Ishikawa (cell line): ENCODE measurements around the gene TSTD1.
A peak's percentile ranks its signal among the peaks of the same experiment; 100 is the strongest.

Experiments
- CEBPB ChIP-seq: IDR thresholded peaks from 2 replicates; pipeline ENCODE4 v1.6.1; 2012
- CREB1 ChIP-seq: IDR thresholded peaks from 2 replicates; pipeline ENCODE4 v1.6.1; 2012; ENCODE audit warnings: low read depth
- EGR1 ChIP-seq: IDR thresholded peaks from 2 replicates; pipeline ENCODE4 v1.6.1; 2012
- EP300 ChIP-seq: IDR thresholded peaks from 2 replicates; pipeline ENCODE4 v1.6.1; 2012; ENCODE audit warnings: borderline replicate concordance
- FOXM1 ChIP-seq: IDR thresholded peaks from 2 replicates; pipeline ENCODE4 v1.6.1; 2012; ENCODE audit warnings: low read depth, borderline replicate concordance
- NFIC ChIP-seq: IDR thresholded peaks from 2 replicates; pipeline ENCODE4 v1.6.1; 2012
- TAF1 ChIP-seq: IDR thresholded peaks from 2 replicates; pipeline ENCODE4 v1.6.1; 2012; ENCODE audit warnings: low read depth, mild to moderate bottlenecking
- TCF12 ChIP-seq: IDR thresholded peaks from 2 replicates; pipeline ENCODE4 v1.6.1; 2012; ENCODE audit warnings: low read depth
- TEAD4 ChIP-seq: IDR thresholded peaks from 2 replicates; pipeline ENCODE4 v1.6.1; 2012
- YY1 ChIP-seq: IDR thresholded peaks from 2 replicates; pipeline ENCODE4 v1.6.1; 2012; ENCODE audit warnings: low read depth
- ZBTB7A ChIP-seq: IDR thresholded peaks from 2 replicates; pipeline ENCODE4 v1.6.1; 2012; ENCODE audit warnings: low read depth
- TF ChIP-seq, protein P1 (sequence below): IDR thresholded peaks from 2 replicates; pipeline ENCODE4 v1.6.1; 2012
- TF ChIP-seq, protein P2 (sequence below): IDR thresholded peaks from 2 replicates; pipeline ENCODE4 v1.6.1; 2012; ENCODE audit warnings: low read depth, mild to moderate bottlenecking
- TF ChIP-seq, protein P3 (sequence below): IDR thresholded peaks from 2 replicates; pipeline ENCODE4 v1.6.1; 2012

Gene TSTD1

DNA sequence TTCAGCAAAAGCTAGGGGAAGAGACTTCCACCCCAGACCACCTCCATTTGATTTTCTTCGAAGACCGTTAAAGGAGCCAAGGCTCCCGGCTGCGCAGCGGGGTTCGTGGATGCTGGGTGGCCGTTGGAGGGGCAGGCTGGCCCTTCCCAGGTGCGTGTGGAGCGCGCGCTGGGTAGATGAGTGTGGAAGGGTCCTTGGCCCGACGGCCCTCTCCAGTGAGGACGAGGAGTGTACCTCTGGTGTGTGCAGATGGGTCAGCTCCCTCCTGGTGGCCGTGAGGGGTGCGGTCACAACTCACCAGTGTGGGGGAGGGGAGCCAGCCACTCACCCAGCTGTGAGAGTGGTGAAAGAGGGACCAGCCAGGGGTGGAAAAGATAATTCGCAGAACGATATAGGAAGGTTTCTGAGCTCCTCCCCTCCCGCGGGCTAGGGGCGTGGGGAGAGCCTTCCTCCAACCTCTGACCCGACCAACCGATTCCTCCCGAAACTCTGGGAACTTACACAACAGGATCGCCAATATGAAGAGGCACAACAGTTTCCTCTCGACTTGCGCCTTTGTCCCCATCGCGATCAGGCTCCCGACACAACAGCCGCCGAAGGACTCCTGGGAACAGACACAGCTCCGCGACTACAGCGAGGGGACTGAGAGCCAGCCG lies 18.1 kb downstream of the TSTD1 start, which contains the start of gene F11R:
TSS of gene F11R (minus strand) at position 644 of the 656 bp plus-strand sequence. CDS start at position 565, 79 bp downstream.
- TF ChIP-seq YY1 (peak; percentile 6; the same call in 1 of the 2 replicates), TAF1 (peak; percentile 68), EP300 (no peak)

DNA sequence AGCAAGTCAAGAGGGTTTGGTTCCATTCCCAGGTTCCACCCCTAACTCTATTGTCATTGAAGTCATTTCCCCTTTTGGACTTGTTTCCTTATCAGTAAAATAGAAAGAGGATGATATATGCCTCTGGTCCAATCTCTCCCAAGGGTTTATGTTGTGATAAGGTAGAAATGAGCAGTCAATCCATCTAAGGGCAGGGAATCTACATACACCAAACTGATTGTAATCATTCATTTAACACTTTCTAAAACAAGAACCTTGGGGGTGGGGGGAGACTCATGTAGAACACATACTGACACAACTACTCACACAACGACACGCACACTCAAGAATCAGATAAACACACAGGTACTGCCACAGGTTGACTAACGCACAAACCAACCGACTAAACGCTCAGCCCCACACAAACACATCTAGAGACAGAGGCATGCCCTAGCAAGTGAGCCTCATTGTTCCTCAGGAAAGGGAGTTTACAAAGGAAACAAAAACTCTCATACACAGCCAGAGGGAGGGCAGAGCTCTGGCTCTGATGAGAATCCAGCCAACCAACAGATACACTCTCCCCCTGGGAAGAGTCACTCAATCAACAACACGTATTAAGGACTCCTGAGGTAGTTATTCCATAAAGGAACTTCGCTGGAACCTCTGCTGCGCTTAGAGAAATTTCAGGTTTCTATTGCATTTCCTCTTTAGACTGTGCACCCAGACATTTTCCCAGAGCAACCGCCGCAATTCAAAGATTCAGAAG lies 18.8 kb downstream of the TSTD1 start:
- TF ChIP-seq NFIC, result no peak
- TF ChIP-seq, protein P1, sequence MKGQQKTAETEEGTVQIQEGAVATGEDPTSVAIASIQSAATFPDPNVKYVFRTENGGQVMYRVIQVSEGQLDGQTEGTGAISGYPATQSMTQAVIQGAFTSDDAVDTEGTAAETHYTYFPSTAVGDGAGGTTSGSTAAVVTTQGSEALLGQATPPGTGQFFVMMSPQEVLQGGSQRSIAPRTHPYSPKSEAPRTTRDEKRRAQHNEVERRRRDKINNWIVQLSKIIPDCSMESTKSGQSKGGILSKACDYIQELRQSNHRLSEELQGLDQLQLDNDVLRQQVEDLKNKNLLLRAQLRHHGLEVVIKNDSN, result no peak
- TF ChIP-seq CREB1, result no peak
- TF ChIP-seq TCF12, result no peak
- TF ChIP-seq TAF1, result no peak

DNA sequence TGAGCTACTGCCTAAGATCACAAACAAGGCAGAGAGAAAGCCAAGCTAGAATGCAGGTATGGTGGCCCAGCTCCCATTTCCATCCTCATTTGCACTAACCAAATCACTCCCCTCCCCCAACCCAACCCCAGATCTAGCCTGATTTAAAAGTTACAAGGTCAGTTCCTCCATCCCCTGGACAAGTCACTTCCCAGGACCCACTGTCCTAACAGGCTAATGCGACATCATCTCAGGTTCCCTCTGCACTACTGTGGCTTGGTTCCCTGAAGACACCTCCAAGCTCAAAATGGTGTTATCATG lies 20.2 kb downstream of the TSTD1 start:
- no peak for TF ChIP-seq EP300
- TF ChIP-seq TEAD4, result no peak
- TF ChIP-seq CREB1, result no peak
- TF ChIP-seq, protein P1, result no peak
- TF ChIP-seq CEBPB, result no peak
- TF ChIP-seq YY1, result no peak
- TF ChIP-seq ZBTB7A, result no peak
- no peak for TF ChIP-seq FOXM1
- no peak for TF ChIP-seq TAF1
- TF ChIP-seq, protein P2, sequence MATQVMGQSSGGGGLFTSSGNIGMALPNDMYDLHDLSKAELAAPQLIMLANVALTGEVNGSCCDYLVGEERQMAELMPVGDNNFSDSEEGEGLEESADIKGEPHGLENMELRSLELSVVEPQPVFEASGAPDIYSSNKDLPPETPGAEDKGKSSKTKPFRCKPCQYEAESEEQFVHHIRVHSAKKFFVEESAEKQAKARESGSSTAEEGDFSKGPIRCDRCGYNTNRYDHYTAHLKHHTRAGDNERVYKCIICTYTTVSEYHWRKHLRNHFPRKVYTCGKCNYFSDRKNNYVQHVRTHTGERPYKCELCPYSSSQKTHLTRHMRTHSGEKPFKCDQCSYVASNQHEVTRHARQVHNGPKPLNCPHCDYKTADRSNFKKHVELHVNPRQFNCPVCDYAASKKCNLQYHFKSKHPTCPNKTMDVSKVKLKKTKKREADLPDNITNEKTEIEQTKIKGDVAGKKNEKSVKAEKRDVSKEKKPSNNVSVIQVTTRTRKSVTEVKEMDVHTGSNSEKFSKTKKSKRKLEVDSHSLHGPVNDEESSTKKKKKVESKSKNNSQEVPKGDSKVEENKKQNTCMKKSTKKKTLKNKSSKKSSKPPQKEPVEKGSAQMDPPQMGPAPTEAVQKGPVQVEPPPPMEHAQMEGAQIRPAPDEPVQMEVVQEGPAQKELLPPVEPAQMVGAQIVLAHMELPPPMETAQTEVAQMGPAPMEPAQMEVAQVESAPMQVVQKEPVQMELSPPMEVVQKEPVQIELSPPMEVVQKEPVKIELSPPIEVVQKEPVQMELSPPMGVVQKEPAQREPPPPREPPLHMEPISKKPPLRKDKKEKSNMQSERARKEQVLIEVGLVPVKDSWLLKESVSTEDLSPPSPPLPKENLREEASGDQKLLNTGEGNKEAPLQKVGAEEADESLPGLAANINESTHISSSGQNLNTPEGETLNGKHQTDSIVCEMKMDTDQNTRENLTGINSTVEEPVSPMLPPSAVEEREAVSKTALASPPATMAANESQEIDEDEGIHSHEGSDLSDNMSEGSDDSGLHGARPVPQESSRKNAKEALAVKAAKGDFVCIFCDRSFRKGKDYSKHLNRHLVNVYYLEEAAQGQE, result no peak
- TF ChIP-seq, protein P3, sequence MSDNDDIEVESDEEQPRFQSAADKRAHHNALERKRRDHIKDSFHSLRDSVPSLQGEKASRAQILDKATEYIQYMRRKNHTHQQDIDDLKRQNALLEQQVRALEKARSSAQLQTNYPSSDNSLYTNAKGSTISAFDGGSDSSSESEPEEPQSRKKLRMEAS, result no peak
- TF ChIP-seq NFIC, result no peak
- TF ChIP-seq EGR1, result no peak

DNA sequence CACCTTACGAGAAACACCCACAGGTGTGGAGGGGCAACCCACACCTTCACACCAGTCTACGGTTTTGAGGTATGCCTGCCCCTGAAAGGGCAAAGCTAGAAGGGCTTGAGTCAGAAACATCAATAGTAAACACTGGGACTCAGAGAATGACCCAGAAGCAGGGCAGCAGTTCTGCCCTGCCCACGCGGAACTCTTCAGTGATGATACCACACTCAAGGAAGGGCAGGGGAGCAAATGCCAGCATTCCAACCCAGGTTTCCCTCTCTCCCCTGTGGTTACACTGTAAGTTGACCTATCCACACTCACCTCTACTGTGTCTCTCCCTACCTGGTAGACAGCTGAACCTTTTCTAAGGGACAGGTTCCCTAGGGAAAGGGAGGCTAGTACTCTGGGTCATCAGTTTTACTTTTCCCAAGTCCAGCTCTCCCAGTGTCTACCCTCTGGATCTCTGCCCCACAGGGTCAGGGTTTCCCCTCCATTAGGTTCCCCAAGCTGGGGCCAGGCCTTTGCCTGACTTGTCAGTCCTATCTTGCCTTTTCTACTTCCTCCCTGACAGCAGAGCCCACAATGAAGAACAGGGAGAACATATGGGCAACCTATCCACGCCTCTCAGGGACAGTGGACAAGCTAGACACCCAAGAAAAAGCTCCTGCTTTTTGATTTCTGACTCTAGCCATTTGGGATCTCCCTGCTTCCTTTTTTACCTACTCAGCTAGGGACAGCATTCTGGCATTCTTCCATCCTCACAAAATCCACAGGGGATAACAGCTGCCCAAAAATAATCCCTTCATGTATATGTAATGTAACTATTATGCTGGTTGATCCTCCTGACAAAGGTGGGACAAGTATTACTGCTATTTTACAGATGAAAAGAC lies 20.8 kb downstream of the TSTD1 start:
- no peak for TF ChIP-seq TEAD4
- TF ChIP-seq TAF1, result no peak
- no peak for TF ChIP-seq NFIC
- no peak for TF ChIP-seq EGR1
- no peak for TF ChIP-seq FOXM1
- TF ChIP-seq TCF12, result no peak

DNA sequence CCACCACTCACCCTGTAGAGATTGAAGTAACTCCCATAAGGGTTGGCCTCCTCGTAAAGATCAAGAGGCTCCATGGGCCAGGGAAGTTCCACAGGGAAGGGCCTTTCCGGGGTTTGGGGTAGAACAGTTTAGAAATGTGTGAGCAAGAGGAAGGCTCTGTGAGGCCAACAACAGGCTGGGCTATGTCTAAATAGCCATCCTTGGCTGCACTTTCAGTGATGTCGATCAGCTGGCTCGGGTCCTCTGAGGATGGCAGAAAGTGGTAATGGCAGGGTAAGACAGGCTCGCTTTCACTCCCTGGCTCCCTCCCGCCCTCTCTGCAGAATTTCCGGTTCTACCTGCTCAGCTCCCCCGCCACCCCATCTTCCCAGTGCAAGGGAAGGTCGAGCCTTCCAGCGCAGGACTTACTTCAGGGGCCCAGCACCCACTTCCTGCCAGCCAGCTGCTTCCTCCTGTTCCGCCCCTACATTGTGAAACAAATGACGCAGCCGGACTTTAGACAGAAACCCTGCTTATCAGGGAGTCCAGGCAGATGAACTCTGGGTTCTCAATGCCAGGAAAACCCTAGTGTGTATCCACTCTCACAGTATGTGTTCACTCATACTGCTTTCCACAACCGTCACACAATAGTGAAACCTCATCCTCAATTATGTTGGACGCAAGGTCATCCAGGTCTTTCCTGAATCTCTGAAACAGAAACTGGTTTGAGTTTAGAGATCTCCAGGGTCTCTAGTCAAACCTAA lies 25.1 kb downstream of the TSTD1 start:
- 0 out of 2 replicates have a peak, but pooled peaks have one; percentile 20 for TF ChIP-seq TCF12
- 0 out of 2 replicates have a peak, but pooled peaks have one; percentile 31 for TF ChIP-seq CEBPB
- no peak for TF ChIP-seq CREB1

DNA sequence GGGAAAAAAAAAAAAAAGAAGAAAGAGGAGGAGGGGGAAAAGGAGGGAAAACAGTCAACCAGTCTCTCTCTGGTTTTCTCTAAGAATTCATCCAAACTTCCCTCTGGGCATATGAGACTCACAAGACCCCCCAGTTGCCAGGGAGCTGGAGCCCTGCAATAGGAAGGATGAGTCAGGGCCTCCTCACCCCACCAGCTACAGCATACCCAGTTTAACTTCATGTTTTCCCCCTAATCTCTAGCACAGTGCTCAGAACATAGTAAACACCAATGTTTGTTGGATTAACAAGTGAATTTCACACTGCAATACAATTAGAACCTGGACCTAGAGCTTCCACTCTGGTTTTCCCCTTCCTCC lies 25.7 kb downstream of the TSTD1 start:
- TF ChIP-seq CREB1 (no peak), TAF1 (no peak), ZBTB7A (no peak), EP300 (no peak), EGR1 (no peak), YY1 (no peak)
- TF ChIP-seq, protein P1, result no peak
- TF ChIP-seq, protein P3, result no peak
- TF ChIP-seq, protein P2, result no peak
